Left ventricle myocardium superior (tissue), 1 donor: Measurements from ENCODE around the gene ATP8B1. TPM values are rescaled to one million over a fixed set of nuclear protein-coding genes. Genes with fewer than 3 reads are reported as not detected.
"Not testable (repeated sequence)": the region's sequence is repeated elsewhere in the genome, so short reads cannot be mapped to it uniquely, and the experiment has no call there.

ENCODE experiments used
- ATAC-seq: fragments of 200-7000 bp; cut with Tn5 transposase; one replicate; pipeline ENCODE4 v1.9.1; 2020; ENCODE audit warnings: mild to moderate bottlenecking, moderate library complexity
- DNase-seq: peaks from one replicate; pipeline ENCODE4 v3.0.0-alpha.2; 2020
- intact Hi-C: fragments of 100-400 bp; cut with micrococcal nuclease; formaldehyde crosslinking; loops from one replicate; pipeline ENCODE4 v1.11.0; 2022
- total RNA-seq: library from RNA; stranded (reverse); fragmentation: NEBNext Ultra II Directional; extraction: Animal tissue kit (Norgen Biotek cat#: 25700); gene quantifications from one replicate; pipeline ENCODE4 v1.2.1, GENCODE V29; 2021
- donor health status: DM: no; HTN: yes; CAD: no; lungs with severe emphysema.

ATP8B1 gene
- total RNA-seq, 1 donor from 2014 or later: 4.0 TPM

DNA sequence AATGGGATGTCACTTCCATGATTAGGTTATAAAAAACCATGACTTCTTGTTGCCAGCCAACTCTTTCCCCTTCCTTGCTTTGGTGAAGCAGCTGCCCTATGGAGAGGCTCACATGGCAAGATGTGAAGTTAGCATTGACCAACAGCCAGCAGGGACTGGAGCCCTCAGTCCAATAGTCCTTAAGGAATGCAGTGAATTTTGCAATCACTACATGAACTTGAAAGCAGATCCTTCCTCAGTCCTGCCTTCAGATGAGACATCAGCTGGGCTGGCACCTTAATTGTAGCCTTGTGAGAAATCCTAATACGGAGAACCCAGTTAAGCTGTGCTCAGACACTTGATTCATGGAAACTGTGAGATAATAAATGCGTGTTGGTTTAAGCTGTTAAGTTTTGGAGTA, 61.8 kb downstream of the ATP8B1 start:
- DNase-seq (no peak), ATAC-seq (no peak)
- intact Hi-C loops: no loop called here

DNA sequence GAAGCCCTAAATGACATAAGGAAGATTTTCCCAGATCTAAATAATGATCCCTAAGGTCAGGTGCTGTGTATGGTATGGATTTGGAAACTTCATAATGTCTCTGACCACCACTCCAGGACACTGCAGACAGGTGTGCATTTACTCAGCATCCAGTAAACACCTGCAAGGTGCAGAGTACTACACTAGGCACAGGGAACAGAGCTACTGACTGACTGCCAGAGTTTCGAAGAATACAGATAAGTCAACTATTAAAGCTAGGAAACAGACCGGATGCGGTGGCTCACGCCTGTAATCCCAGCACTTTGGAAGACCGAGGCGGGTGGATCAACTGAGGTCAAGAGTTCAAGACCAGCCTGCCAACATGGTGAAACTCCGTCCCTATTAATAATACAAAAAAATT, 65.0 kb downstream of the ATP8B1 start:
- DNase-seq (no peak), ATAC-seq (peak; percentile 41)
- intact Hi-C loops: no loop called here

DNA sequence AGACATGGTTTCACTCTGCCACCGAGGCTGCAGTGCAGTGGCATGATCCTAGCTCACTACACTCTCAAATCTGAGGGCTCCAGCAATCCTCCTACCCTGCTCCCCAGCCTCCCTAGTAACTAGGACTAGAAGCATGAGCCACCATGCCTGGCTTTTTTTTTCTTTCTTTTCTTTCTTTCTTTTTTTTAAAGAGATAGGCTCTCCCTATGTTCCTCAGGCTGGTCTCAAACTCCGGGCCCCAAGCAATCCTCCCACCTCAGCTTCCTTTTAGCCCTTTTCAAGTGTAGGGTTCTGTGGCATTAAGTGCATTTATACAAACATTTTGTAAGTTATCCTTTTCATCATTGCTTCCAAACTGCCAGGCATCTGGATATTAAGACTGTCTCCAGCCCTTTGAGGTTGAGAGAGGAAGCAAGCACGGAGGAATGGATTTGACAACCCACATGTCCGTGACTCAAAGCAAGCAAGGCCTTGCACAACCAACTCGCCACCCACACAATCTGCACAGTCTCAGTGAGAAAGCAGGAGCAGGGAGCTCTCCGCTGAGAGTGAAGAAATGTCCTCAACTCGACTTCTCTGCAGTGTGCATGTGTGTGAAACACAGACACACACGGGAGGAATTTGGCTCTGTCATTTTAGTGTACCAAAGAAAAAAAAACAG, 65.6 kb downstream of the ATP8B1 start:
- DNase-seq: peak; percentile 67
- peak; percentile 96 for ATAC-seq
- intact Hi-C loops: no loop called here

DNA sequence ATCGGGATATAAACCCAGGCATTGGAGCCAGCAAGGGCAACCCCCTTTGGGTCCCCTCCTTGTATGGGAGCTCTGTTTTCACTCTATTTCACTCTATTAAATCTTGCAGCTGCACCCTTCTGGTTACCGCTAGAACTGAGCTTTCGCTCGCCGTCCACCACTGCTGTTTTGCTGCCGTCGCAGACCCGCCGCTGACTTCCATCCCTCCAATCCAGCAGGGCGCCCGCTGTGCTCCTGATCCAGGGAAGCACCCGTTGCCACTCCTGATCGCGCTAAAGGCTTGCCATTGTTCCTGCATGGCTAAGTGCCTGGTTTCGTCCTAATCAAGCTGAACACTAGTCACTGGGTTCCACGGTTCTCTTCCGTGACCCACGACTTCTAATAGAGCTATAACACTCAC, 68.1 kb downstream of the ATP8B1 start:
- ATAC-seq, DNase-seq, intact Hi-C loops: not testable (repeated sequence)

DNA sequence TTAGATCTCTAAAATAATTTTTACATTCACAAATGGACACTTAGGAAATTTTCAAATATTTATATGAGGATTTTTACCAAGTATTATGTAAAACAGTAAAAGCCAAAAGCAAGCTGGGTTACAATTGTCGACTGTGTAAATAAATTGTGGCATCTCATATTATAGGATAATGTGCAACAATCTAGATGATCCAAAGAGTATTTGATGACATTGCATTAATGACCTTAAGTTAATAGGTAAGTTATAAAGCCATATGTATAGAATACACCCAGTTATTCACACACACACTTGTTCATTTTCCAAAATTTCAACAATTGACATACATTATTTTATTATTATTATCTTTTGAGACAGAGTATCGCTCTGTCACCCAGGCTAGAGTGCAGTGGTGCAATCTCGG, 69.3 kb downstream of the ATP8B1 start:
- intact Hi-C loops: no loop called here
- no peak for ATAC-seq
- DNase-seq: no peak

DNA sequence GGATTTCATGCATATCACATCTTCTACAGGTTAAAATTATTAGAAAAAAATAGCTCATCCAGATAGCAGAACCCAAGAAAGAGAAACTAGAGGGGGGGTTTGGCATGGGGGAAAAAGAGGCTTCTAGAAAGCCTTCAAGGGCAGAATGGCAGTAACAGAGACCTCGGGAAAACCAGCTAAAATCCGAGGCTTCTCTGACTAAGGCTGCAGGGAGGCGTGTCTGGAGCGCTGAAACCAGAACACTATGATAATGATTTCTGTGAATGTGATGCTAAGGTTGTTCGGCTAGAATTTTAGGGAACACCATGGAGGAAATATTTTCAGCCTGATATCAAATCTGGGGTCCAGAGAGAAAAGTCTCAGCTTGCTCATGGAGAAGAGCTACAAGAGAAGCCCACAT, 73.0 kb downstream of the ATP8B1 start:
- no peak for DNase-seq
- intact Hi-C loops: no loop called here
- no peak for ATAC-seq

DNA sequence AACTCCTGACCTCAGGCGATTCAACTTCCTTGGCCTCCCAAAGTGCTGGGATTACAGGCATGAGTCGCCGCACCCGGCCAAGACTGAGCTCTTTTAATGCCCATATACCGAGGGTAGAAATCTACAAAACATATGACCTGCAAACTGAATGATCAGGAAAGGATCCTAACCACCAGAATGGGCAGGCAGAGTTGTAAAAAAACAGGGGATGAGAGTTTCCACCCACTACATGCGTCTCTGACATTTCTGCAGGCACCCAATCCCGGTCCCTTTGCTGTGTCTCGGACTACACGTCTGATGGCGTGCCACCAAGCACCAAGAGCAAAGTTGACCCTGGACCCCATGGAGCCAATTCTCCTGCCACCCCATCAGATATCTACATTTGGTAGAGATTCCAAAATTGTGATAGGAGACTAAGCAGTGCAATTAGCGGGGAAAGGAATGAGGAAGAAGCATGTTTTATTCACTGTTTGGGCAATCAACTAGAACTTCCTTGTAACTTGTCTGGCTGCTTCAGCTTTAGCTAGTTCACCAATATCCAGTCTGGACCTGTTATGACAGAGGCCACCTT, 74.1 kb downstream of the ATP8B1 start:
- intact Hi-C loops: no loop called here
- ATAC-seq: no peak
- DNase-seq: no peak

DNA sequence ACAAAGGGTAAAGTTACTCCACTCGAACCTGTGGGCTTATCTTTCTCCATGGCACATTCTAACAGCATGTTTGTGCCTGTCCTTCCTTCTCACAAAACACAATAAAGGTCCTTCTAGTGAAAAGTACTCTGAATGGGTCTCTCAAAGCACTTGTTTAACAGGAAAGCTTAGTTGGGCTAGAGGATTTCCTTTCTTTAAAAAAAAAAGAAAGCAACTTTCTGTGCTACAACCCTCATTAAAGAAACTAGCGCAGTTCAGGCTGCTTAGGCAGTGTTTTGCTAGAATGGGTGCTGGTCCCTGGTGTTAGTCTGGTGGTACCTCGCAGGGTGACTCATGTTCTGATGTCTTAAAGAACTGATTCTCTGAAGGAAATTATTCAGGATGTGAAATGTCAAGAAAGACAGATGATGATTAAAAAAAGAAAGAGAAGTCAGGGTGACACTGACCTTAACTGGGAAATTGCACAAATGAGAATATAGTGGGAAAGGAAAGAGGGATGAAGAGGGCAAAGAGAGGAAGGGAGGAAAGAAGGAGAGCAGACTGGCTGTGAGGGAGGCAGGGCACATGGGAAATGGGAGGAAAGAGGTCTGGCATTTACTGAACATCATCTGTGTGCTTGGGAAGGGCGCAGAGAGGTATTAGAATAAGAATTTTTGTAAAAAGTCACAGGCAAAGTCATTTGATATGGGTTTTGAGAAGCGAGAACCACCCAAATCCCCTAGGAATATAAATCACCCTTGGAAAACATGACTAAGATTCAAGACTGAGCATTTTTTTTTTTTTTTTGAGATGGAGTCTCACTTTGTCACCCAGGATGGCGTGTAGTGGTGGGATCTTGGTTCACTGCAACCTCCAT, 74.9 kb downstream of the ATP8B1 start:
- ATAC-seq (peak; percentile 39), DNase-seq (no peak)
- intact Hi-C loops: no loop called here

DNA sequence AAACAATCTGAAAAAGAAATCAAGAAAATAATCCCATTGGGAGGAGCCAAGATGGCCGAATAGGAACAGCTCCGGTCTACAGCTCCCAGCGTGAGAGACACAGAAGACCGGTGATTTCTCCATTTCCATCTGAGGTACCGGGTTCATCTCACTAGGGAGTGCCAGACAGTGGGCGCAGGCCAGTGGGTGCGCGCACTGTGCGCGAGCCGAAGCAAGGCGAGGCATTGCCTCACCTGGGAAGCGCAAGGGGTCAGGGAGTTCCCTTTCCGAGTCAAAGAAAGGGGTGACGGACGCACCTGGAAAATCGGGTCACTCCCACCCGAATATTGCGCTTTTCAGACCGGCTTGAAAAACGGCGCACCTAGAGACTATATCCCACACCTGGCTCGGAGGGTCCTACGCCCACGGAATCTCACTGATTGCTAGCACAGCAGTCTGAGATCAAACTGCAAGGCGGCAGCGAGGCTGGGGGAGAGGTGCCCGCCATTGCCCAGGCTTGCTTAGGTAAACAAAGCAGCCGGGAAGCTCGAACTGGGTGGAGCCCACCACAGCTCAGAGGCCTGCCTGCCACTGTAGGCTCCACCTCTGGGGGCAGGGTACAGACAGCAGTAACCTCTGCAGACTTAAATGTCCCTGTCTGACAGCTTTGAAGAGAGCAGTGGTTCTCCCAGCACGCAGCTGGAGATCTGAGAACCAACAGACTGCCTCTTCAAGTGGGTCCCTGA, 83.7 kb downstream of the ATP8B1 start:
- intact Hi-C loops, ATAC-seq, DNase-seq: not testable (repeated sequence)

DNA sequence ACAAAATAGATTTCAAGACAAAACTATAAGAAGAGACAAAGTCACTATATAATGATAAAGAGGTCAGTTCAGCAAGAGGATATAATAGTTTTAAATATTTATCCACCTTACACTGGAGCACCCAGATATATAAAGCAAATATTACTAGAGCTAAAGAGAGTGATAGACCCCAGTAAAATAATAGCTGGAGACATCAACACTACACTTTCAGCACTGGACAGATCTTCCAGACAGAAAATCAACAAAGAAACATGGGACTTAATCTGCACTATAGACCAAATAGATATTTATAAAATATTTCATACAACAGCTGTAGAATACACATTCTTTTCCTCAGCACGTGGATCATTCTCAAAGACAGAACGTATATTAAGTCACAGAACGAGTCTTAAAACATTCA, 86.6 kb downstream of the ATP8B1 start:
- no peak for DNase-seq
- ATAC-seq: no peak
- intact Hi-C loops: no loop called here

DNA sequence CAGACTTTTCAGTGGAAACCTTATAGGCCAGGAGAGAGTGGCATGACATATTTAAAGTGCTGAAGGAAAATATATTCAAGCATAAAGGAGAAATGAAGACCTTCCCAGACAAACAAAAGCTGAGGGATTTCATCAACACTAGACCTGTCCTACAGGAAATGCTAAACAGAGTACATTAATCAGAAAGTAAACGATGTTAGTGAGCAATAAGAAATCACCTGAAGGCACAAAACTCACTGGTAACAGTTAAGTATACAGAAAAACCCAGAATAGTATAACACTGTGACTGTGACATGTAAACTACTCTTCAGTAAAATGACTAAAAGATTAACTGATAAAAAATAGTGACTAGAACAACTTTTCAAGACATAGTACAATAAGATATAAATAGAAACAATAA, 87.4 kb downstream of the ATP8B1 start:
- DNase-seq: no peak
- intact Hi-C loops: no loop called here
- no peak for ATAC-seq

DNA sequence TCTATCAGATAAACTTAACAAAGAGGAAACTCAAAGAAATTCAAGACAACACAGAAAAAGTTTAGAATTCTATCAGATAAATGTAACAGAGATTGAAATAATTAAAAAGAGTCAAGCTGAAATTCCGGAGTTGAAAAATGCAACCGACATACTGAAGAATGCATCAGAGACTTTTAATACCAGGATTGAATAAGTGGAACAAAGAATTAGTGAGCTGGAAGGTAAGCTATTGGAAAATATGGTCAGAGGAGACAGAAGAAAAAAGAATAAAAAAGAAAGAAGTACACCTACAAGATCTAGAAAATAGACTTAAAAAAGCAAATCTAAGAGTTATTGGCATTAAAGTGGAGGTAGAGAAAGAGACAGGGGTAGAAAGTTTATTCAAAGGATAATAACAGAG, 88.0 kb downstream of the ATP8B1 start:
- no peak for DNase-seq
- intact Hi-C loops: no loop called here
- ATAC-seq: no peak

DNA sequence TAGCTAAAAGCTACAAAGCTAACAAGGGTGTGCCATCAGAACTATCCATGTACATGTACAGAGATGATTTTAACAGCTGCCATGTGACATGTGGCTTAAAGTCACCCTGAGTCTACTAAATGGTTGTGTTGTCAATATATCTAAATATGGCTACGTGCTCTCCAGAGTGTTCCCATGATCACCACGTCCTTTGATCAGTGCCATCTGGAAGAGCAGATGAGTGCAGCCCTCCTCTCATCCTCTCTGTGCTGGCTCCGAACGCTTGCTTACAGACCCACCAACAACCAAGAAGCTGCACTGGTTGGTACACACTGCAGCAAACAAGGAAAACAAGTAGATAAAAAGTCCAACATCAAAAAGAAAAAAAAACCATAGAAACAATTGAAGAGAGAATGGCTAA, 92.9 kb downstream of the ATP8B1 start:
- DNase-seq: no peak
- ATAC-seq: no peak
- intact Hi-C loops: no loop called here

DNA sequence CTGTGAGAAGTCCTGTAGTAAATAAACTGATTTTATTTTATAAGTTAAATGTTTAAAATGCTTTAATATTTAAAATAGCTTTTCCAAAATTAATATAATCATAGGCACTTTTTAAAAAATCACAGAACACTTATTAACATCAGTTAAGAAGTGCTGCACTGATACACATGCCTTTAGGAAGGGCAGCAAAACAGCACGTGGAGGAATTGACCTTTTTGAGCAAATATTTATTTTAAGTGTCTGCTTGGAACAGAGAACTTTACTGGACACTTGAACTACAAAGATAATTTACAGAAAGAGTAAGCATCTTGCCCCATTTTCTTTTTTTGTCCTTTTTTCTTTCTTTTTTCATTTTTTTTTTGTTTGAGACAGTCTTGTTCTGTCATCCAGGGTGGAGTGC, 93.8 kb downstream of the ATP8B1 start:
- intact Hi-C loops: no loop called here
- ATAC-seq (no peak), DNase-seq (no peak)

DNA sequence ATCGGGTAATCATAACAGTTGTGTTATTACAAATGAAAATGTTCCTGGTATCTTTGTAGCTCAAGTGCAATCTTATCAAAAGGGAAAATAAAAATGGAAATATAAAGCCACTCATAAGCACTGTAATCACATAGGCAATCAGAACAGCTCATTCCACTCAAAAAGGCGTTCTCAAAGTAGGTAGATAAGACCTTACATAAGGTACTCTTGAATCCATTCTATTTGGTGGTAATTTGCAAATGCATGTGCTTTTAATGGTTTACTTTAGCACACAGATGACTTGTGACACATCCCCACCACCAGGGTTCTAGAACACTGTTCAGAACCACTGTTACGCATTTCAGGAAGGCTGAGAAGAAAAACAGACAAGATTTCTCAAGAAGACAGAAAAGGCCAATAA, 94.8 kb downstream of the ATP8B1 start:
- DNase-seq (no peak), ATAC-seq (no peak)
- intact Hi-C loops: no loop called here

DNA sequence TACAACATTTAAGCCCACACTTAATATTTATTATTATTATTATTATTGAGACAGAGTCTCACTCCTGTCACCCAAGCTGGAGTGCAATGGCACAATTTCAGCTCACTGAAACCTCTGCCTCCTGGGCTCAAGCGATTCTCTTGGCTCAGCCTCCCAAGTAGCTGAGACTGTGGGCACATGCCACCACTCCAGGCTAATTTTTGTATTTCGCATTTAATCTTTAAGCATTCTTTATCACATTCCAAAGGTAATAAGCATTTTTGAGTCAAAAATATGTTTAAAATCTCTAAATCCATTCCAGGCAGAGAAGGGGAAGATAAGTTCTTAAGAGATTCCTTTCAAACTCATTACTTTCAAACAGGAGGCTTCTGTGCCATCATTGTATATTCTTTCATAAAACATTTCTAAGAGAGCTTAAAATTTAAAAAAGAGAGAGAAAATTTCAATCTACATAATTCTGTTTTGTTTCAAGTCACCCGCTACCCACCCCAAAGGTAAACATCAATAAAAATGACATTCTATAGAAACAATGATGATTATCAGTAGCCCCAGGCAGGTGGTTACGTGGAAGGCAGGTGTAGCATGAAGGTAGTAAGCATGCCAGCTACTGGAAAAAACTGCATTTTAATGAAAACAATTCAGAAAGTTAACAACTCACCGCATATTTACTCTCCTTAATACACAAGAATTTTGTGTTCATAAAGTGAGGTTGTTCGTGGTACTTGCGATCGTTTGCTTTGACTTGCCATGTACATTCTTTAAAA, 97.1 kb downstream of the ATP8B1 start:
- no peak for ATAC-seq
- DNase-seq: no peak
- intact Hi-C loops: no loop called here

DNA sequence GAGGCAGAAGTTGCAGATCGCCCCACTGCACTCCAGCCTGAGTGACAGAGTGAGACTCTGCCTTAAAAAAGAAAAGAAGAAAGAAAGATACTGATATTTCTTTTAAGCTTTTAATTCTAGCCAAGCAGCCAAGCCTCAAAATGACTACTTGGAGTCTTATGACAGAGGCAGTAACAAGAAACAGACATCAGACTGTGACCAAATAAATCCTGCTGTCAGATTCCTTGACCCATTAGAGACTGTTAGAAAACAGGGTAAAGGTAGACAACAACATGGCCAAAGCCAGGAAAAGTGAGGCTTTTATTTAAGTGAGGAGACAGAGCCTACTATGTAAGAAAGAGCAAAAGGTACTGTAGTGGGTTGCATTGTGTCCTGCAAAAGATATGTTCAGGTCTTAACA, 98.1 kb downstream of the ATP8B1 start:
- ATAC-seq (no peak), DNase-seq (no peak)
- intact Hi-C loops: no loop called here

DNA sequence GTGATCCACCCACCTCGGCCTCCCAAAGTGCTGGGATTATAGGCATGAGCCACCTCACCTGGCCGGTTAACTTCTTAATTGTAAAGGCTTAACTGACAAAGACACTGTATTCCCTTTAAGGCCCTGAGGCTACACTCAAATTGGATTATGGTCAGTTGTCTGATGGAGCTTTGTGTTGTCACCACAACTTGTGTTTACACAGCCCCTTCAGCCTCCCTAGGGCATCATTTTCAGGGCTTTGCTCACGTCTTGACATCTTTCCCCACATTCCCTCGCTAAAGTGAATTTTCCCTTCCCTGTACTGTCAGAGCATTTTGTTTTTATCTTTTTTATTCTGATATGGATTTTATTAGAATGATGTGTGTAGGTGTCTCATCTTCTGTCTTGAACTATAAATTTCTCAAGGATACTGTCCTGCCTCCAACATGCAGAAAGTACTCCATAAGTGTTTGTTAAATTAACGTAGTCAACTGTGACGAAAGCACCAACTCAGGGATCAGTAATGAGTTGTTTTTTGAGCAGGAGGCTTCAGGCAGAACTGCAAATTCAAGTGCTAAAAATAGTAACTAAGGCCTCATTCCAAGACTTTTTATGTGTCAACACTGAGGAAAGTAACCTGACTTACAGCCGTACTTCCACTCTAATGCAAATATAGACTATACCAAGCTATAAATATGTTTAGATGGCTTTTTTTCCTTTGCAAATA, 104.4 kb downstream of the ATP8B1 start:
- ATAC-seq (peak; percentile 73), DNase-seq (no peak)
- intact Hi-C loops: no loop called here

DNA sequence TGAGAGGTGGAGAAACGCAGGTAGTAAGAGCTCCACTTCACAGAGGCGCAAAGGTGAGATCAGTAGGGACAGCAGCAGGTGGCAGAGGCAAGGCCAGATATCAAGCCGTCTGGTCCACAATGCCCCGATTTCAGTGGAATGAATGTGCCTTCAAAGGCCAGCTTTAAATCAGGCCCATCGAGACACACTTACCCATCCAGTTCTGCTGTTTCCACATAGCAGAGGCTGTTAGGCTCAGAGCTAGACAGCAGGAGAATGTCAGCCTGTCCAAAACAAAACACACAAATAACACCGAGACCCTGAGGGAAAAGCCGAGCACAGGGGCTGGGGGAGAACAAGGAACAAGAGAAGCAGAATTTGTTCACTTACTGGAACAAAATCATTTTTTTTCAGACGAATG, 105.7 kb downstream of the ATP8B1 start:
- no peak for DNase-seq
- peak; percentile 85 for ATAC-seq
- intact Hi-C loops: no loop called here
